ENCODE measurements around the gene ABCC1. TPM values are rescaled to one million over a fixed set of nuclear protein-coding genes. Genes with fewer than 3 reads are reported as not detected.

ABCC1 gene
- total and polyA plus RNA-seq, 2 of the 8 experiments (the other 6 are each of a cell fraction or from before 2014, with no cell fraction given): 42.6 to 66.8 TPM

GRCh38 chr16:16100631-16101030, 151.2 kb downstream of the ABCC1 start:
- Histone ChIP-seq H2BK120ac (replicated peaks; ENCODE audit: low read depth, low read length) (no peak overlapping the region), H3K4me1 (replicated peaks in 1 of 4; ENCODE audit: control insufficient read depth in 3 of 4, insufficient read depth in 4 of 4, low read length in 3 of 4) (no peaks in the 10 kb centered on the region), H2AK5ac (ENCODE audit: low read depth, low read length) (no peak overlapping the region), H3K56ac (replicated peaks; ENCODE audit: insufficient read length, low read depth, low read length) (no peak overlapping the region), H2BK12ac (ENCODE audit: low read depth, low read length) (no peak overlapping the region), H2AFZ (ENCODE audit: low read length) (no peak overlapping the region), H3K79me2 (ENCODE audit: control insufficient read depth in 1 of 2, insufficient read depth in 2 of 2, low read length in 2 of 2) (no peaks in the 10 kb centered on the region; a peak in 1 of 4 replicates), H3K9me3 (ENCODE audit: insufficient read depth in 2 of 2, low read depth in 1 of 2, low read length in 1 of 2) (no peaks in the 10 kb centered on the region), H2BK20ac (ENCODE audit: low read length) (no peak overlapping the region), H3K18ac (ENCODE audit: extremely low read depth, low read length) (no peak overlapping the region), H4K8ac (ENCODE audit: extremely low read depth, insufficient read depth, low read length) (no peak overlapping the region), H4K5ac (ENCODE audit: insufficient read length, low read depth, low read length) (no peak overlapping the region), H3K23ac (ENCODE audit: insufficient read length) (no peak overlapping the region), H3K36me3 (ENCODE audit: control insufficient read depth in 2 of 4, insufficient read depth in 4 of 4, low read length in 3 of 4) (peaks cover 13 to 40% (median 29%) of the 10 kb centered on the region in 4 experiments; a peak in 7 of 8 replicates), H3K27me3 (replicated peaks in 1 of 4; ENCODE audit: control insufficient read depth in 3 of 4, extremely low read depth in 1 of 4, insufficient read depth in 3 of 4, low read length in 3 of 4) (no peaks in the 10 kb centered on the region), H2BK5ac (ENCODE audit: low read depth, low read length) (no peak overlapping the region), H3K9ac (replicated peaks in 1 of 4; ENCODE audit: extremely low read depth in 1 of 4, low read depth in 3 of 4, low read length in 3 of 4) (no peak overlapping the region), H3K23me2 (ENCODE audit: low read depth, low read length) (no peaks in the 10 kb centered on the region), H3K4me3 (ENCODE audit: extremely low read depth in 1 of 4, insufficient read depth in 2 of 4, low read depth in 3 of 4, low read length in 4 of 4) (no peak overlapping the region), H3K4me2 (ENCODE audit: insufficient read depth in 1 of 2, low read depth in 2 of 2, low read length in 2 of 2) (no peak overlapping the region), H2BK15ac (ENCODE audit: low read length) (no peak overlapping the region), H4K91ac (replicated peaks; ENCODE audit: insufficient read length, low read length) (no peak overlapping the region), H3K4ac (replicated peaks; ENCODE audit: insufficient read length, low read depth, low read length) (no peak overlapping the region), H3K14ac (ENCODE audit: insufficient read length) (no peak overlapping the region), H3K79me1 (ENCODE audit: low read depth, low read length) (peaks cover 3% of the 10 kb centered on the region; the same call in 1 of the 2 replicates), H3K27ac (ENCODE audit: low read depth, low read length) (no peak overlapping the region), H4K20me1 (replicated peaks in 1 of 2; ENCODE audit: control insufficient read depth in 1 of 2, insufficient read depth in 2 of 2, low read length in 2 of 2) (peaks cover 4 to 6% of the 10 kb centered on the region in 2 experiments)
- FAIRE-seq (no peak), DNase-seq (ENCODE audit: low read depth in 1 of 2, low spot score in 2 of 2) (no peak)
- POLR2A ChIA-PET (ENCODE audit: partially characterized antibody): no interaction called here
- CTCF ChIA-PET (ENCODE audit: partially characterized antibody): interaction anchor here (0.8 to 1.8 kb wide), 2 partner anchors 10 to 15 kb away, joined by 3 to 4 read pairs; no protein-coding TSS in a partner anchor
- WGBS, 2 experiments (ENCODE audit: extremely low coverage in 1 of 2, insufficient coverage in 1 of 2, insufficient read length in 1 of 2, insufficient replicate concordance in 2 of 2, low coverage in 1 of 2, low lambda C conversion rate in 2 of 2, missing lambda C conversion rate in 1 of 2): 93% methylated on average over 8 of the region's 8 CpGs; no CpG with 5 or more reads in 1 of the 2 experiments
- no peak for TF ChIP-seq RFX5 (IDR thresholded peaks at IDR 0.05; ENCODE audit: borderline replicate concordance, low read depth, low read length)
- no peak for TF ChIP-seq KDM1A (IDR thresholded peaks at IDR 0.05; ENCODE audit: borderline replicate concordance, low read length)
- TF ChIP-seq HDAC2 (IDR thresholded peaks at IDR 0.05; ENCODE audit: borderline replicate concordance in 1 of 2, low read depth in 2 of 2, low read length in 2 of 2): no peak
- TF ChIP-seq JUN (IDR thresholded peaks at IDR 0.05; ENCODE audit: low read depth, low read length): no peak
- no peak for TF ChIP-seq MAFK (IDR thresholded peaks at IDR 0.05; ENCODE audit: low read depth, low read length)
